ENCODE results near the gene NFRKB. TPM values are rescaled to one million over a fixed set of nuclear protein-coding genes. Genes with fewer than 3 reads are reported as not detected.

Gene NFRKB
- 10.8 to 14.8 TPM (median 13.2 TPM) in 5 replicates for total RNA-seq (2022; extraction: Qiagen RNA extraction; ENCODE audit: low read depth)

DNA sequence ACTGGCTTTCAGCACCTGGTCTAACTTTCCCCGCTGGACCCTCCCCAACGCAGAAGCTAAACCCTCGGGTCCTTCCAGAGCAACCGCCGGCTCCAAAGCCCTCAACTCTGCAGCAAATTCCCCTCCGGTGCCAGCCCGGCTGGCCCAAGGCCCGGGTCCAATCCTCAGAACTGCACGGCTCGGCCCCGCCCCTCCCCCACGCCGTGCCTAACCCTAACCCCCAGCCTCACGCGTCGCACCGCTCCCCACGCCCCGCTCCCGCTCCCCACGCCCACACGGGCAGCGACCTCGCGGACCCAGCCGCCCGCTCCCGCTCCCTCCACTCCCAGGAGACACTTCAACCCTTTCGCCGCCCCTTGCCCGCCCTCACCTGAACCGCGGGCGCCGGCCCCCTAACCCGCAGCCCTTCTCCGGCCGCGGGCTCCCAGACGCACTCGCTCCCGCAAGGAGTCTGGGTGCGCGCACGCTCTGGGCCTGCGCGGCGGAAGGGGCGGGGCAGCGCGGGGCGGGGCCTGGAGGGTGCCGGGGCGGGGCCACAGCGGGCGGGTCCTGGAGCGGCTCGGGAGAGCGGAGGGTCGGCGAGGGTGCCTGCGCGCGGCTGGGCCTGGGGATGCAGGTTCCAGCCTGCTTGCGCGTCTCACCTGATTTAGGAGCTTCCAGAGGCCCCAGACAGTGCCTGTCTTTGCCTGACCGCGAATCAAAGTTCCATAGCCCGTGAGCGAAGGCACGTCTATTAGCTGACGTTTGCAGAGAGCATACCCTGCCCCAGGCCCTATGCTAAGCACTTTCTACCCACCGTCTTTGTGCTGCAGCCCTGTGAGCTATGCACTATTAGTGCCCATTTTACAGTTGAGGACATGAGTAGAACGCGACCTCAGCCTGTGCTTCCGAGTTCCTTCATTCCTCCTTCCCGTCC is at the start of gene NFRKB:
Gene NFRKB (minus strand): TSS at position 453 of the 916 bp plus-strand sequence. CDS start 2,729 bp downstream, outside the sequence.

Other genes starting within 250 kb of the NFRKB start
- gene TMEM45B, start 79.7 kb downstream of the NFRKB start, total RNA-seq (2022; extraction: Qiagen RNA extraction; ENCODE audit: low read depth) = 0.06 to 0.10 TPM (median 0.08 TPM) in 3 of 5 replicates, not detected in the others
- 2.1 to 2.5 TPM (median 2.1 TPM) in 5 replicates for gene PRDM10, start 107.3 kb upstream of the NFRKB start, total RNA-seq (2022; extraction: Qiagen RNA extraction; ENCODE audit: low read depth)
- gene APLP2, start 174.3 kb upstream of the NFRKB start, total RNA-seq (2022; extraction: Qiagen RNA extraction; ENCODE audit: low read depth) = 159 to 198 TPM (median 185 TPM) in 5 replicates